ENCODE results near the gene RAB40C.

GRCh38 chr16:635573-636205, 45.8 kb downstream of the RAB40C start:
- TF ChIP-seq CTCF (IDR thresholded peaks at IDR 0.05) (peak in 1 of 4 donors; percentile 3), POLR2A (IDR thresholded peaks at IDR 0.05) (no peak)
